HUES6 (cell line): ENCODE data around the gene SHMT2.

Experiments
- H3K27ac ChIP-seq: 2 replicates; pipeline ENCODE4 v1.7.0; 2013; ENCODE audit warnings: low read depth, mild to moderate bottlenecking, low read length, inconsistent platforms
- H3K27me3 ChIP-seq: 2 replicates; pipeline ENCODE4 v1.6.1; 2013; ENCODE audit warnings: low read length; ENCODE audit not compliant: control insufficient read depth, insufficient read depth
- H3K36me3 ChIP-seq: 2 replicates; pipeline ENCODE4 v1.6.1; 2013; ENCODE audit warnings: low read length; ENCODE audit not compliant: control insufficient read depth, insufficient read depth
- H3K4me1 ChIP-seq: 2 replicates; pipeline ENCODE4 v1.6.1; 2013; ENCODE audit warnings: low read length; ENCODE audit not compliant: control insufficient read depth, insufficient read depth
- H3K4me3 ChIP-seq: 2 replicates; pipeline ENCODE4 v1.5.1; 2013; ENCODE audit warnings: low read depth, low read length
- H3K9ac ChIP-seq: one replicate; pipeline ENCODE4 v1.6.1; 2013; ENCODE audit warnings: mild to moderate bottlenecking, low read length
- H3K9me3 ChIP-seq: 2 replicates; pipeline ENCODE4 v1.6.1; 2013; ENCODE audit warnings: low read depth, low read length; ENCODE audit not compliant: control insufficient read depth, insufficient read depth

SHMT2 gene

GRCh38 chr12:57198329-57198728 lies 31.2 kb upstream of the SHMT2 start:
- no peaks in the 10 kb centered on the region for H3K4me1 ChIP-seq
- H3K27ac ChIP-seq = no peak overlapping the region
- peaks cover 99% of the 10 kb centered on the region for H3K36me3 ChIP-seq
- H3K27me3 ChIP-seq = no peaks in the 10 kb centered on the region
- H3K9ac ChIP-seq = no peak overlapping the region
- H3K4me3 ChIP-seq = no peak overlapping the region
- H3K9me3 ChIP-seq = no peaks in the 10 kb centered on the region

- Histone ChIP-seq H3K4me3 (no peak overlapping the region), H3K27me3 (no peaks in the 10 kb centered on the region), H3K4me1 (no peaks in the 10 kb centered on the region), H3K9me3 (no peaks in the 10 kb centered on the region), H3K36me3 (peaks cover 99% of the 10 kb centered on the region), H3K27ac (no peak overlapping the region), H3K9ac (no peak overlapping the region)
These were observed 30.3 kb upstream of the SHMT2 start for GRCh38 chr12:57199191-57199590.

- H3K4me1 ChIP-seq = no peaks in the 10 kb centered on the region
- no peak overlapping the region for H3K9ac ChIP-seq
- H3K9me3 ChIP-seq = no peaks in the 10 kb centered on the region
- no peaks in the 10 kb centered on the region for H3K27me3 ChIP-seq
- no peak overlapping the region for H3K4me3 ChIP-seq
- peaks cover 99% of the 10 kb centered on the region for H3K36me3 ChIP-seq
- H3K27ac ChIP-seq = no peak overlapping the region
These were observed 29.0 kb upstream of the SHMT2 start for GRCh38 chr12:57200497-57200896.

GRCh38 chr12:57201219-57201618 lies 28.3 kb upstream of the SHMT2 start:
- no peak overlapping the region for H3K9ac ChIP-seq
- H3K9me3 ChIP-seq = no peaks in the 10 kb centered on the region
- H3K36me3 ChIP-seq = peaks cover 99% of the 10 kb centered on the region
- no peak overlapping the region for H3K27ac ChIP-seq
- no peaks in the 10 kb centered on the region for H3K4me1 ChIP-seq
- H3K27me3 ChIP-seq = no peaks in the 10 kb centered on the region
- no peak overlapping the region for H3K4me3 ChIP-seq

- Histone ChIP-seq H3K4me3 (no peak overlapping the region), H3K9ac (no peak overlapping the region), H3K27ac (no peak overlapping the region), H3K4me1 (no peaks in the 10 kb centered on the region), H3K9me3 (no peaks in the 10 kb centered on the region), H3K36me3 (peaks cover 99% of the 10 kb centered on the region), H3K27me3 (no peaks in the 10 kb centered on the region)
These were observed 27.9 kb upstream of the SHMT2 start for GRCh38 chr12:57201631-57202030.

GRCh38 chr12:57202321-57202720 lies 27.2 kb upstream of the SHMT2 start:
- Histone ChIP-seq H3K4me3 (no peak overlapping the region), H3K9ac (no peak overlapping the region), H3K36me3 (peaks cover 94% of the 10 kb centered on the region), H3K27ac (no peak overlapping the region), H3K27me3 (no peaks in the 10 kb centered on the region), H3K9me3 (no peaks in the 10 kb centered on the region), H3K4me1 (no peaks in the 10 kb centered on the region)

- H3K4me1 ChIP-seq = no peaks in the 10 kb centered on the region
- peaks cover 93% of the 10 kb centered on the region for H3K36me3 ChIP-seq
- no peaks in the 10 kb centered on the region for H3K27me3 ChIP-seq
- H3K9ac ChIP-seq = no peak overlapping the region
- no peak overlapping the region for H3K27ac ChIP-seq
- no peaks in the 10 kb centered on the region for H3K9me3 ChIP-seq
- H3K4me3 ChIP-seq = no peak overlapping the region
These were observed 26.3 kb upstream of the SHMT2 start for GRCh38 chr12:57203201-57203600.

- Histone ChIP-seq H3K36me3 (peaks cover 93% of the 10 kb centered on the region), H3K9ac (no peak overlapping the region)
These were observed 25.7 kb upstream of the SHMT2 start for GRCh38 chr12:57203791-57204190.

GRCh38 chr12:57204454-57204853 lies 25.1 kb upstream of the SHMT2 start:
- Histone ChIP-seq H3K36me3 (peaks cover 93% of the 10 kb centered on the region), H3K9me3 (no peaks in the 10 kb centered on the region), H3K9ac (no peak overlapping the region), H3K27me3 (no peaks in the 10 kb centered on the region), H3K27ac (no peak overlapping the region), H3K4me1 (no peaks in the 10 kb centered on the region), H3K4me3 (no peak overlapping the region)

More at GRCh38 chr12:57203791-57204190, 25.7 kb upstream of the SHMT2 start:
- Histone ChIP-seq H3K4me1 (no peaks in the 10 kb centered on the region), H3K9me3 (no peaks in the 10 kb centered on the region), H3K4me3 (no peak overlapping the region), H3K27ac (no peak overlapping the region), H3K27me3 (no peaks in the 10 kb centered on the region)

GRCh38 chr12:57205186-57205585 lies 24.3 kb upstream of the SHMT2 start:
- no peaks in the 10 kb centered on the region for H3K4me1 ChIP-seq
- no peak overlapping the region for H3K4me3 ChIP-seq
- H3K9me3 ChIP-seq = no peaks in the 10 kb centered on the region
- no peak overlapping the region for H3K9ac ChIP-seq
- H3K27ac ChIP-seq = no peak overlapping the region
- H3K36me3 ChIP-seq = peaks cover 93% of the 10 kb centered on the region
- no peaks in the 10 kb centered on the region for H3K27me3 ChIP-seq

- Histone ChIP-seq H3K9me3 (no peaks in the 10 kb centered on the region), H3K9ac (no peak overlapping the region), H3K4me3 (no peak overlapping the region), H3K27ac (no peak overlapping the region), H3K4me1 (no peaks in the 10 kb centered on the region), H3K36me3 (peaks cover 93% of the 10 kb centered on the region), H3K27me3 (no peaks in the 10 kb centered on the region)
These were observed 23.6 kb upstream of the SHMT2 start for GRCh38 chr12:57205931-57206330.
